ENCODE data around the gene ATP9B. TPM values are rescaled to one million over a fixed set of nuclear protein-coding genes. Genes with fewer than 3 reads are reported as not detected.
A peak's percentile ranks its signal among the peaks of the same experiment; 100 is the strongest.

The ATP9B gene
- total and polyA plus RNA-seq, 10 of the 15 experiments (the other 5 are each of a cell fraction or from before 2014, with no cell fraction given): 0.74 to 20.7 (median 12.9) TPM

GRCh38 chr18:79374408-79375171, 305.4 kb downstream of the ATP9B start (continued):
- TF ChIP-seq MLLT1 (IDR thresholded peaks at IDR 0.05): 0 out of 2 replicates have a peak, but pooled peaks have one; percentile 44
- no peak for TF ChIP-seq ZNF24 (IDR thresholded peaks at IDR 0.05)
- peak; percentile 48 for TF ChIP-seq MEF2B (IDR thresholded peaks at IDR 0.05; ENCODE audit: partially characterized antibody, poor library complexity, severe bottlenecking)
- peak; percentile 11 to 21; a peak in 1 of 4 replicates for TF ChIP-seq IKZF2 (IDR thresholded peaks at IDR 0.05)
- no peak for TF ChIP-seq ZNF217 (IDR thresholded peaks at IDR 0.05)
- TF ChIP-seq TCF3 (IDR thresholded peaks at IDR 0.05; ENCODE audit: borderline replicate concordance, insufficient read depth, low read depth, low read length): no peak
- no peak for TF ChIP-seq SRF (IDR thresholded peaks at IDR 0.05; ENCODE audit: low read depth in 2 of 2, low read length in 2 of 2)
- TF ChIP-seq PAX5 (IDR thresholded peaks at IDR 0.05; ENCODE audit: borderline replicate concordance, low read depth, low read length): no peak
- no peak for TF ChIP-seq NFYA (IDR thresholded peaks at IDR 0.05; ENCODE audit: borderline replicate concordance, low read depth, low read length)
- no peak for TF ChIP-seq EED (IDR thresholded peaks at IDR 0.05; ENCODE audit: low read depth)
- peak; percentile 75; the same call in 1 of the 2 replicates for TF ChIP-seq CREB1 (IDR thresholded peaks at IDR 0.05; ENCODE audit: low read depth)
- TF ChIP-seq NKRF (conservative IDR thresholded peaks at IDR 0.05): no peak
- TF ChIP-seq POU2F2 (IDR thresholded peaks at IDR 0.05; ENCODE audit: borderline replicate concordance, low read depth, low read length): peak; percentile 91; the same call in 2 of the 3 replicates
- no peak for TF ChIP-seq HSF1 (IDR thresholded peaks at IDR 0.05; ENCODE audit: low read depth, low read length)
- no peak for TF ChIP-seq TARDBP (IDR thresholded peaks at IDR 0.05; ENCODE audit: borderline replicate concordance)
- TF ChIP-seq MTA2 (IDR thresholded peaks at IDR 0.05; ENCODE audit: low read depth): peak; percentile 45; the same call in 1 of the 2 replicates
- TF ChIP-seq KLF5 (IDR thresholded peaks at IDR 0.05; ENCODE audit: partially characterized antibody): no peak
- TF ChIP-seq IRF3 (IDR thresholded peaks at IDR 0.05): no peak
- no peak for TF ChIP-seq ZNF384 (IDR thresholded peaks at IDR 0.05; ENCODE audit: borderline replicate concordance, low read depth, low read length)
- TF ChIP-seq EP300 (IDR thresholded peaks at IDR 0.05; ENCODE audit: borderline replicate concordance in 1 of 2, control insufficient read depth in 1 of 2, low read depth in 2 of 2, low read length in 2 of 2): peak in 1 of 2 experiments; percentile 60; a peak in 1 of 4 replicates
- no peak for TF ChIP-seq ESRRA (IDR thresholded peaks at IDR 0.05; ENCODE audit: low read length)
- TF ChIP-seq LARP7 (IDR thresholded peaks at IDR 0.05): no peak
- TF ChIP-seq YBX1 (IDR thresholded peaks at IDR 0.05): no peak
- TF ChIP-seq JUND (IDR thresholded peaks at IDR 0.05; ENCODE audit: low read depth, low read length): no peak
- TF ChIP-seq TCF12 (IDR thresholded peaks at IDR 0.05; ENCODE audit: low read depth, low read length): 0 out of 2 replicates have a peak, but pooled peaks have one; percentile 13
